SU-DHL-6 (cell line): ENCODE results near the gene ZBTB24.

Experiments used
- H2AFZ ChIP-seq: fragments of 200-600 bp; sonication (generic); 2 replicates; pipeline ENCODE4 v1.6.1; 2014; ENCODE audit warnings: low read depth, mild to moderate bottlenecking, moderate library complexity, mixed read lengths, antibody characterized with exemption, low read length; ENCODE audit not compliant: severe bottlenecking
- H3F3A ChIP-seq: fragments of 200-600 bp; shearing (Covaris generic); 2 replicates; pipeline ENCODE4 v1.6.0; 2016; ENCODE audit warnings: antibody characterized with exemption, mild to moderate bottlenecking; ENCODE audit not compliant: insufficient read depth
- H3K27ac ChIP-seq: fragments of 200-600 bp; sonication (generic); 2 replicates; pipeline ENCODE4 v1.5.1; 2016; ENCODE audit warnings: low read depth, mild to moderate bottlenecking, low read length, moderate library complexity, mixed read lengths
- H3K27me3 ChIP-seq: fragments of 200-600 bp; sonication (generic), shearing (Covaris generic); 2 replicates; pipeline ENCODE4 v1.6.0; 2014; ENCODE audit warnings: mild to moderate bottlenecking, low read length
- H3K36me3 ChIP-seq: fragments of 200-600 bp; sonication (generic); 2 replicates; pipeline ENCODE4 v1.6.1; 2014; ENCODE audit warnings: mild to moderate bottlenecking, low read length, mixed read lengths
- H3K4me2 ChIP-seq: fragments of 300-600, 200-600 bp; shearing (Covaris generic), sonication (generic); 2 replicates; pipeline ENCODE4 v1.6.0; 2014; ENCODE audit warnings: low read length, low read depth, mild to moderate bottlenecking; ENCODE audit not compliant: poor library complexity, severe bottlenecking
- H3K4me3 ChIP-seq: fragments of 200-600 bp; sonication (generic); 2 replicates; pipeline ENCODE4 v1.5.1; 2014; ENCODE audit warnings: antibody characterized with exemption, low read length, mild to moderate bottlenecking, mixed read lengths; ENCODE audit not compliant: insufficient read depth, poor library complexity, severe bottlenecking
- H3K79me2 ChIP-seq: fragments of 200-600 bp; sonication (generic); 2 replicates; pipeline ENCODE4 v1.6.1; 2014; ENCODE audit warnings: mild to moderate bottlenecking, low read length, moderate library complexity; ENCODE audit not compliant: insufficient read depth
- H3K9ac ChIP-seq: fragments of 200-600 bp; sonication (generic); 2 replicates; pipeline ENCODE4 v1.7.0; 2014; ENCODE audit warnings: mild to moderate bottlenecking, low read length
- H3K9me2 ChIP-seq: fragments of 200-600 bp; sonication (generic); replicated peaks from 2 replicates; pipeline ENCODE4 v1.6.1; 2014; ENCODE audit warnings: low read length; ENCODE audit not compliant: insufficient read depth
- H3K9me3 ChIP-seq: fragments of 200-600 bp; sonication (generic); 2 replicates; pipeline ENCODE4 v1.6.1; 2014; ENCODE audit warnings: low read length, mixed read lengths; ENCODE audit not compliant: insufficient read depth
- H4K20me1 ChIP-seq: fragments of 200-600 bp; sonication (generic); 2 replicates; pipeline ENCODE4 v1.6.1; 2014; ENCODE audit warnings: low read depth, mild to moderate bottlenecking, antibody characterized with exemption, low read length, moderate library complexity, mixed read lengths
- EZH2phosphoT487 ChIP-seq: fragments of 200-600 bp; sonication (generic), shearing (Covaris generic); conservative IDR thresholded peaks from 2 replicates; pipeline ENCODE4 v1.6.1; 2018; ENCODE audit warnings: mild to moderate bottlenecking, antibody characterized with exemption, low read length, moderate library complexity, mixed read lengths
- TF ChIP-seq, protein P1 (sequence below): fragments of 200-600 bp; sonication (generic); IDR thresholded peaks from one replicate; pipeline ENCODE4 v1.5.1; 2017; ENCODE audit warnings: antibody characterized with exemption, mild to moderate bottlenecking, low read length, moderate library complexity; ENCODE audit not compliant: insufficient read depth, poor library complexity, severe bottlenecking

Gene ZBTB24

DNA sequence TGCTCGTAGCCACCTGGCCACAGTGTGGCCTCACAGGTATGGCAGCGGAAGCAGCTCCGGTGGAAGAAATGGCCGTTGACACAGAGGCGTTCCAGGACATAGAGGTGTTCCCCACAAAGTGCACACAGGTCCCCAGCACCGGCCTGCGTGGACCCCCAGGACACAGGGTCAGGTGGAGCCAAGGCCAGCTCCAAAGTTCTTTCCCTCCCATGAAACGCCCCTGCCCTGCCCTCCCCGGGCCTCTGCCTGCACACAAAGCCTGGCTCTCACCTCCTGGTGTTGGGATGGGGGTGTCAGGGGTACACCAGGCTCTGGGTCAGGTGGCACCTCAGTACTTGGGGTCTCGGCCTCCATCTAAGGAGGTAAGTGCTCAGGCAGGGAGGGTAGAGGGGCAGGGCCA is 35.9 kb downstream of the ZBTB24 start:
- no peaks in the 10 kb centered on the region for H4K20me1 ChIP-seq
- H3K36me3 ChIP-seq = no peaks in the 10 kb centered on the region; the same call in 1 of the 2 replicates
- no peaks in the 10 kb centered on the region for H3K27me3 ChIP-seq
- no peaks in the 10 kb centered on the region for H3K79me2 ChIP-seq
- no peak overlapping the region for H3K4me3 ChIP-seq
- no peak overlapping the region for H3K4me2 ChIP-seq
- H3K9ac ChIP-seq = no peak overlapping the region
- H3F3A ChIP-seq = no peaks in the 10 kb centered on the region
- no peaks in the 10 kb centered on the region for H3K9me3 ChIP-seq
- no peaks in the 10 kb centered on the region for H3K9me2 ChIP-seq
- no peak overlapping the region for H3K27ac ChIP-seq
- no peak for TF ChIP-seq EZH2phosphoT487
- TF ChIP-seq, protein P1, sequence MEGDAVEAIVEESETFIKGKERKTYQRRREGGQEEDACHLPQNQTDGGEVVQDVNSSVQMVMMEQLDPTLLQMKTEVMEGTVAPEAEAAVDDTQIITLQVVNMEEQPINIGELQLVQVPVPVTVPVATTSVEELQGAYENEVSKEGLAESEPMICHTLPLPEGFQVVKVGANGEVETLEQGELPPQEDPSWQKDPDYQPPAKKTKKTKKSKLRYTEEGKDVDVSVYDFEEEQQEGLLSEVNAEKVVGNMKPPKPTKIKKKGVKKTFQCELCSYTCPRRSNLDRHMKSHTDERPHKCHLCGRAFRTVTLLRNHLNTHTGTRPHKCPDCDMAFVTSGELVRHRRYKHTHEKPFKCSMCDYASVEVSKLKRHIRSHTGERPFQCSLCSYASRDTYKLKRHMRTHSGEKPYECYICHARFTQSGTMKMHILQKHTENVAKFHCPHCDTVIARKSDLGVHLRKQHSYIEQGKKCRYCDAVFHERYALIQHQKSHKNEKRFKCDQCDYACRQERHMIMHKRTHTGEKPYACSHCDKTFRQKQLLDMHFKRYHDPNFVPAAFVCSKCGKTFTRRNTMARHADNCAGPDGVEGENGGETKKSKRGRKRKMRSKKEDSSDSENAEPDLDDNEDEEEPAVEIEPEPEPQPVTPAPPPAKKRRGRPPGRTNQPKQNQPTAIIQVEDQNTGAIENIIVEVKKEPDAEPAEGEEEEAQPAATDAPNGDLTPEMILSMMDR = no peak
- H2AFZ ChIP-seq = no peak overlapping the region

DNA sequence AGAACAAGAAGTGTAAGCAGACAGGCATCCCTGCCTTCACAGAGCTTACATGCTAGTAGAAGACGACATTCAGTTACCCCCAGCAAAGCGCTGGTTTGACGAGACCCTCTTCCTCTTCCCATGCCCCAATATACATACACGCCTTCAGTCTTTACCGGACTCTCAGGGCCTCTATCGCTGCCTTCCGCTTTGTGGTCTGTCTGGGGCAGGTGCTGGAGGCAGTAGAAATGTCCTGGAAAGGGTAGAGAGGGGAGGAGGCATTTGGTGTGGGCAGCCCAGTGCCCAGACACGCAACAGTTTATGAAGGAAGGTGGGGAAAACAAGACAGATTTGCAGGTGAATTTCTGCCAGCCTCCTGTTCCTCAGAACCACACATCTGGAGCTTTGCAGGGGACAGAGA is 36.5 kb downstream of the ZBTB24 start:
- H3K9me3 ChIP-seq = no peaks in the 10 kb centered on the region
- no peaks in the 10 kb centered on the region for H3K27me3 ChIP-seq
- H3K79me2 ChIP-seq = no peaks in the 10 kb centered on the region
- H3K4me3 ChIP-seq = no peak overlapping the region
- no peaks in the 10 kb centered on the region for H4K20me1 ChIP-seq
- no peak overlapping the region for H3K4me2 ChIP-seq
- no peak for TF ChIP-seq EZH2phosphoT487
- TF ChIP-seq, protein P1 = no peak
- H3K27ac ChIP-seq = no peak overlapping the region
- H3F3A ChIP-seq = no peaks in the 10 kb centered on the region
- H3K9ac ChIP-seq = no peak overlapping the region
- no peaks in the 10 kb centered on the region for H3K9me2 ChIP-seq
- no peak overlapping the region for H2AFZ ChIP-seq
- no peaks in the 10 kb centered on the region; the same call in 1 of the 2 replicates for H3K36me3 ChIP-seq

DNA sequence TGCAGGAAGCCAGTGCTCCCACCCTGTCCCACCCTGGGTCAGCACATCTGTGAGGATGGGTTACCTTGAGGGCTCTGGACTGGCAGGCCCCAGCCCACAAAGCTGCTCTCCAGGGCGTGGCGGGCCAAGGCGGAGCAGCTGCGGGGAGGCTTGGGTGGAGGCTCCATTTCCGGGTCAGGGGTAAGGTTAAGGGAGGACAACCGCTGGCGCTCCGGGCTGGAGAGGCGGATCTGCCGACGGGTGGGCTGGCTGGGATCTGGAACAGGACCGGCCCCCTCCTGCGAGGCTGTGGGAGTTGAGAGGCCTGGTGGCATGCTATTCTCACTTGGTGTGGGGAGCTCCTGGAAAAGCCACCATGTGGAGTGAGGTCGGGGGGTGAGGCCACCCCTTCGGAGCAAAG is 36.9 kb downstream of the ZBTB24 start:
- Histone ChIP-seq H2AFZ (no peak overlapping the region), H3K27me3 (no peaks in the 10 kb centered on the region), H3K4me3 (no peak overlapping the region), H4K20me1 (no peaks in the 10 kb centered on the region), H3K36me3 (no peaks in the 10 kb centered on the region), H3K27ac (no peak overlapping the region), H3K9ac (no peak overlapping the region), H3K79me2 (no peaks in the 10 kb centered on the region), H3K4me2 (no peak overlapping the region), H3K9me2 (no peaks in the 10 kb centered on the region), H3K9me3 (no peaks in the 10 kb centered on the region), H3F3A (no peaks in the 10 kb centered on the region)
- no peak for TF ChIP-seq EZH2phosphoT487
- TF ChIP-seq, protein P1 = no peak

DNA sequence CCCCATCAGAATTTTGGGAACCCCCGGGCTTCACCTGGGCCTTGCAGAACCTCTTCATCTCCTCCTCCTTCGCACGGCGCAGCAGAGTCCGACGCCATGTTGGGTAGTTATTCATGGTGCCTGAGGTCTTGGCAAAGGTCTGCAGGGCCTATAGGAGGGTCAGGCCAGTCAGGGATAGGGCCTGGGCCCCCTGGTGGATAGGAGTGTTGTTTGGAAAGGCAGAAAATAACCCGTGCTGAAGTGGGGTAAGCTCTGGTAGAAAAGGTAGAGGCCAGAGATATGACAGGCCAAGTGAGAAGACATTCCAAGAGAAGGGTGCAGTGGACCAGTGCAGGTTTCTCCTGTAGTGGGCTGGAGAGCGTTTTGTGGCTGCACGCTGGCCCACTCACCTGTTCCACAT is 37.6 kb downstream of the ZBTB24 start:
- TF ChIP-seq, protein P1 = no peak
- TF ChIP-seq EZH2phosphoT487 = no peak
- H3K4me3 ChIP-seq = no peak overlapping the region
- H3K79me2 ChIP-seq = no peaks in the 10 kb centered on the region
- no peaks in the 10 kb centered on the region for H3K9me2 ChIP-seq
- H3K9me3 ChIP-seq = no peaks in the 10 kb centered on the region
- no peaks in the 10 kb centered on the region for H3F3A ChIP-seq
- no peaks in the 10 kb centered on the region for H3K36me3 ChIP-seq
- no peaks in the 10 kb centered on the region for H4K20me1 ChIP-seq
- H3K27ac ChIP-seq = no peak overlapping the region
- H3K27me3 ChIP-seq = no peaks in the 10 kb centered on the region
- no peak overlapping the region for H3K4me2 ChIP-seq
- no peak overlapping the region for H2AFZ ChIP-seq
- no peak overlapping the region for H3K9ac ChIP-seq
